Measurements from ENCODE around the gene PEX14.

DNA sequence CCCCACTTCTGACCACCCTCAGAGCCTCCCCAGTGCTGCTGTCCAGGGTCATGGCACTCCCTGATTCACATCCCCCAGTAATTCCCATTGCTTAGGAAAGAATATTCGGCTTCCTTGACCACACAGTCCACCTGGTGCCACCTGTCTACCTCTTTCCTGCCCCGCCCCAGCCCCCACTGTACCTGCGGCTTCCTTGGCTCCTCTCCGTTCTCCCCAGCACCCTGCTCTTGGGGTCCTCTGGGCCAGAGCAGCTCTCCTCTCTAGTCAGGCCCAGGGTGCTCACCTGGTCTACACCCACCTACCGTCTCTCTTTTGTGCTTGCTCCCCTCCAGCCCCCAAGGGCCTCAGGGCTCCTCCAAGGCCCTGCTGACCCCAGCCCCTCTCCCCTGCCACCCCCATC is 142.6 kb downstream of the PEX14 start:
- TF ChIP-seq CTCF (IDR thresholded peaks at IDR 0.05 in 2 of 3, conservative IDR thresholded peaks at IDR 0.05 in 1 of 3; ENCODE audit: borderline replicate concordance in 1 of 3, insufficient read depth in 1 of 3, low read depth in 2 of 3, low read length in 2 of 3) (no peak), EZH2phosphoT487 (IDR thresholded peaks at IDR 0.05; ENCODE audit: borderline replicate concordance) (no peak), POLR2A (IDR thresholded peaks at IDR 0.05; ENCODE audit: borderline replicate concordance, extremely low read depth, insufficient read depth, insufficient read length) (no peak), POLR2AphosphoS5 (IDR thresholded peaks at IDR 0.05; ENCODE audit: low read depth, low read length) (no peak), JUND (IDR thresholded peaks at IDR 0.05) (no peak), EZH2 (IDR thresholded peaks at IDR 0.05) (no peak), SRF (IDR thresholded peaks at IDR 0.05; ENCODE audit: low read depth) (no peak), RAD21 (IDR thresholded peaks at IDR 0.05; ENCODE audit: low read depth) (no peak), SIN3A (IDR thresholded peaks at IDR 0.05; ENCODE audit: low read depth) (no peak), TCF7L2 (IDR thresholded peaks at IDR 0.05; ENCODE audit: borderline replicate concordance, extremely low read depth, insufficient read depth, insufficient read length) (no peak), ZNF274 (IDR thresholded peaks at IDR 0.05; ENCODE audit: low read depth, low read length) (no peak)
- TF ChIP-seq, protein P1, sequence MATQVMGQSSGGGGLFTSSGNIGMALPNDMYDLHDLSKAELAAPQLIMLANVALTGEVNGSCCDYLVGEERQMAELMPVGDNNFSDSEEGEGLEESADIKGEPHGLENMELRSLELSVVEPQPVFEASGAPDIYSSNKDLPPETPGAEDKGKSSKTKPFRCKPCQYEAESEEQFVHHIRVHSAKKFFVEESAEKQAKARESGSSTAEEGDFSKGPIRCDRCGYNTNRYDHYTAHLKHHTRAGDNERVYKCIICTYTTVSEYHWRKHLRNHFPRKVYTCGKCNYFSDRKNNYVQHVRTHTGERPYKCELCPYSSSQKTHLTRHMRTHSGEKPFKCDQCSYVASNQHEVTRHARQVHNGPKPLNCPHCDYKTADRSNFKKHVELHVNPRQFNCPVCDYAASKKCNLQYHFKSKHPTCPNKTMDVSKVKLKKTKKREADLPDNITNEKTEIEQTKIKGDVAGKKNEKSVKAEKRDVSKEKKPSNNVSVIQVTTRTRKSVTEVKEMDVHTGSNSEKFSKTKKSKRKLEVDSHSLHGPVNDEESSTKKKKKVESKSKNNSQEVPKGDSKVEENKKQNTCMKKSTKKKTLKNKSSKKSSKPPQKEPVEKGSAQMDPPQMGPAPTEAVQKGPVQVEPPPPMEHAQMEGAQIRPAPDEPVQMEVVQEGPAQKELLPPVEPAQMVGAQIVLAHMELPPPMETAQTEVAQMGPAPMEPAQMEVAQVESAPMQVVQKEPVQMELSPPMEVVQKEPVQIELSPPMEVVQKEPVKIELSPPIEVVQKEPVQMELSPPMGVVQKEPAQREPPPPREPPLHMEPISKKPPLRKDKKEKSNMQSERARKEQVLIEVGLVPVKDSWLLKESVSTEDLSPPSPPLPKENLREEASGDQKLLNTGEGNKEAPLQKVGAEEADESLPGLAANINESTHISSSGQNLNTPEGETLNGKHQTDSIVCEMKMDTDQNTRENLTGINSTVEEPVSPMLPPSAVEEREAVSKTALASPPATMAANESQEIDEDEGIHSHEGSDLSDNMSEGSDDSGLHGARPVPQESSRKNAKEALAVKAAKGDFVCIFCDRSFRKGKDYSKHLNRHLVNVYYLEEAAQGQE (IDR thresholded peaks at IDR 0.05; ENCODE audit: low read depth) = no peak
